Measurements from ENCODE around the gene LARP1. TPM values are rescaled to one million over a fixed set of nuclear protein-coding genes. Genes with fewer than 3 reads are reported as not detected.
A peak's percentile ranks its signal among the peaks of the same experiment; 100 is the strongest.

LARP1 gene
- total RNA-seq, 6 experiments from 2014 or later: 58.2 to 85.7 (median 73.0) TPM

DNA sequence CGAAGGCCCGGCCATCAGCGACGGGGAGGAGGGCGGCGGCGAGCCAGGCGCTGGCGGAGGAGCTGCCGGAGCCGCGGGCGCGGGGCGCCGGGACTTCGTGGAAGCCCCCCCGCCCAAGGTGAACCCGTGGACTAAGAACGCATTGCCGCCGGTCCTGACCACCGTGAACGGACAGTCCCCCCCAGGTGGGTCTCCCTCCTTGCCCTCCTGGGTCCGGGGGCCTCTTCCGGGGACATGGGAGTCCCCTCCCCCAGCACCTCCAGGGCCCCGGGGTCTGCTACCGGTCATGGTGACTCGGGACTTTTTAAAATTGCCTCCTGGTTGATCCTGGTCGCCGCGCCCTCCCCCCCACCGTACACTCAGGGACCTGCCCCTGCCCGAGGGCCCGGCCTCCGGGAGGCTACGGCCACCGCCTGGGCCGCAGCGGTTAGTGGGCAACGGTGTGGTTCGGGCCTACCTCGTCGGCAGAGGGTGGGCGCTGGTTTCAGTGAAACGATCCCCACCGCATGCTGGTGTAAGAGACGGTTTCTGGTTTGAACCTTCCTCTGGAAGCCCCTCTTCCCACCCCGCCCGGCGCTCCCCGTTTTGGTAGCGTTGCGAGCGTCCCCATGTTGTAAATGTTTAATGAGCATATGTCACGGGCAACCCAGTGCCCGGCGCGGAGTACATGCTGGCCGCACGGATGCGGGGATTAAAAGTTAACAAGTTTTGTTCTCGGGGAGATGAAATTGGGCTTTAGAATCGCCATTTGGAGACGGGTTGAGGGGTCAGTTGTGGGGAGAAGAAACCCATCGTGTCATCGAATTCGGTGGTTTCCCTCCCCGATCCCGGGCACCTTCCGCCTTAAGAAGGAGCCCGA lies 1.1 kb downstream of the LARP1 start:
- H3K4me3 ChIP-seq: peak overlapping the region; percentile 87 to 99 (median 92)
- peaks cover 0 to 42% (median 17%) of the 10 kb centered on the region in 4 donors for H3K4me1 ChIP-seq
- under 1% methylated on average over 22 of the region's 72 CpGs for WGBS (ENCODE audit: insufficient coverage, low coverage, low lambda C conversion rate, missing lambda C conversion rate)
- intact Hi-C loops (cut with DNase I): no loop called here
- H3K27ac ChIP-seq: peak overlapping the region; percentile 93 to 98 (median 93)
- H3K27me3 ChIP-seq: no peaks in the 10 kb centered on the region
- ATAC-seq (peak; percentile 11 to 46 (median 28)), DNase-seq (peak; percentile 67 to 73 (median 71))
- TF ChIP-seq POLR2A (IDR thresholded peaks at IDR 0.05): no peak
- TF ChIP-seq, protein P1, sequence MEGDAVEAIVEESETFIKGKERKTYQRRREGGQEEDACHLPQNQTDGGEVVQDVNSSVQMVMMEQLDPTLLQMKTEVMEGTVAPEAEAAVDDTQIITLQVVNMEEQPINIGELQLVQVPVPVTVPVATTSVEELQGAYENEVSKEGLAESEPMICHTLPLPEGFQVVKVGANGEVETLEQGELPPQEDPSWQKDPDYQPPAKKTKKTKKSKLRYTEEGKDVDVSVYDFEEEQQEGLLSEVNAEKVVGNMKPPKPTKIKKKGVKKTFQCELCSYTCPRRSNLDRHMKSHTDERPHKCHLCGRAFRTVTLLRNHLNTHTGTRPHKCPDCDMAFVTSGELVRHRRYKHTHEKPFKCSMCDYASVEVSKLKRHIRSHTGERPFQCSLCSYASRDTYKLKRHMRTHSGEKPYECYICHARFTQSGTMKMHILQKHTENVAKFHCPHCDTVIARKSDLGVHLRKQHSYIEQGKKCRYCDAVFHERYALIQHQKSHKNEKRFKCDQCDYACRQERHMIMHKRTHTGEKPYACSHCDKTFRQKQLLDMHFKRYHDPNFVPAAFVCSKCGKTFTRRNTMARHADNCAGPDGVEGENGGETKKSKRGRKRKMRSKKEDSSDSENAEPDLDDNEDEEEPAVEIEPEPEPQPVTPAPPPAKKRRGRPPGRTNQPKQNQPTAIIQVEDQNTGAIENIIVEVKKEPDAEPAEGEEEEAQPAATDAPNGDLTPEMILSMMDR (IDR thresholded peaks at IDR 0.05): no peak
- no peaks in the 10 kb centered on the region for H3K36me3 ChIP-seq
- H3K9me3 ChIP-seq: no peaks in the 10 kb centered on the region

DNA sequence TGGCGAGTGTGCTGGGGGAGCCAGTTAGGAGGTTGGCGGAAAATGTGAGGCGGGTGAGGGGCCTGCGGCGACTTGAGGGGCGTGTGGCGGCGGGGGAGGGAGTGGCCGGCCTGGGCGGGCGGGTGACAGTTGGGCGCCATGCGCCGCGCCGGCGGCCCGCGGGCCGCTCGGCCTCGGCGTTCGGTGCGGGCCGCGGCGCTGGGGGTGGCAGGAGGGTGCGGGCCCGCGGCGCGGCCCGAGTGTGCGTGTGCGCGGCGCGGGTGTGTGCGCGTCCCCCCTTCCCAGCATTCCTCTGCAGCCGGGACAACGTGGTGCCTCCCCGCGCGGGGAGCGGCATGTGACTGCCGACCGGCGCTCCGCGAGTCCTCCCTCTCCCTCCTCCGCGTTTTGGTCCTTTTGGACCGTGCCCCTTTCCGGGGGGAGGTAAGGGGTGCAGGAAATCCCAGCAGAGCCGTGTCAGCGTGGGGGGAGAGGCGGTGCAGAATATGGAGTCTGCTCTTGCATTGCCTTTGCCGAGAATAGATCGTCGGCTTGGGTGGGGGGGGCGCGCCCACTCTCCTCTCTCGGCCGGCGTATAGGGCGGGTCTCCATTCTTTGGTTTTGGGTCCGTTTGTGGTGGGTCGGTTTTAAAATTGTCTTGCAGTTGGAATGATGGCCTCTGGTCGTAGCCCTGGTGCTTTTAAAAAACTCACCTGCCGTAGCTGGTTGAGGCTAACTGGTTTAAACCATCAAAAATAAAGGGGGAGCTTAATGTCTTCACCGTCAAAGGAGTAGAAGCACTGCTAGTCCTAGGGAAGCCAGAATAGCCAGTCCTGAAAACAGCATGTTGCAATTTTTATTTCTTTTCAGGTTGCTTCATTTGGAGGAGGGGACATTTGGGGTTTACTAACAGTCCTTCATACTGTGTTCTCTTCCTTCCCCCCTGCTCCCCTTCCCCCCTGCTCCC lies 2.0 kb downstream of the LARP1 start:
- peak; percentile 2 to 17 (median 6) for ATAC-seq
- Histone ChIP-seq H3K9me3 (no peaks in the 10 kb centered on the region), H3K27me3 (no peaks in the 10 kb centered on the region), H3K4me1 (peaks cover 0 to 42% (median 18%) of the 10 kb centered on the region in 4 donors), H3K27ac (peak overlapping the region; percentile 93 to 98 (median 93)), H3K4me3 (peak overlapping the region; percentile 87 to 99 (median 92)), H3K36me3 (no peaks in the 10 kb centered on the region)
- 0% methylated on average over 15 of the region's 73 CpGs for WGBS (ENCODE audit: insufficient coverage, low coverage, low lambda C conversion rate, missing lambda C conversion rate)
- TF ChIP-seq, protein P1 (IDR thresholded peaks at IDR 0.05): no peak
- intact Hi-C loops (cut with DNase I): no loop called here
- peak; percentile 64 to 71 (median 66) for DNase-seq

DNA sequence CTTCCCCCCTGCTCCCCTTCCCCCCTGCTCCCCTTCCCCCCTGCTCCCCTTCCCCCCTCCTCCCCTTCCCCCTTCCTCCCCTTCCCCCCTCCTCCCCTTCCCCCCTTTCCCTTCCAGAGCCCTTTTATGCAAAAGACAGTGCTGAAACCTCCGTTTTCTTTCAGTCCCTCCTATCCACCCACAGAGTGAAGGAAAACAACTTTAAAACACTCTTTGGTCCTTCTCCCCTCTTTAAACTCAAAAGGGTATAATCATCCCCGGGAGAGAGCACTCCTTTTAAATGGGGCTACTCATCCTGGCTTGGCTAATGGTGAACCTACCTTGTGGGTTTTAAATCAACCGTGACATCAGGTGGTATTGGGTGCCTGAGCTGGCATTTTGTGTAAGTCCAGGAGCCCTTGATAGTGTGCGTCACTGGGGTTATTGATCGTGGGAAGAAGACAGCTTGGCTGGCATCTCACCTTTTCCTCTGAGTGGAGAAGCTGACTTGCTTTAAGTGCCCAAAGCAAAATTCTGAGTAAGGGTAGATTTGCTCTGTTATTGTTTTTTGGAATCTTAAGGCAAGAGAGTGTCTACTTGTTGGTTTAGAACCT lies 2.7 kb downstream of the LARP1 start:
- 2% methylated on average over 3 of the region's 5 CpGs for WGBS (ENCODE audit: insufficient coverage, low coverage, low lambda C conversion rate, missing lambda C conversion rate)
- peaks cover 0 to 42% (median 19%) of the 10 kb centered on the region in 4 donors for H3K4me1 ChIP-seq
- no peak for TF ChIP-seq POLR2A (IDR thresholded peaks at IDR 0.05)
- TF ChIP-seq, protein P1 (IDR thresholded peaks at IDR 0.05): no peak
- H3K27ac ChIP-seq: peak overlapping the region in 2 of 3 donors; percentile 8 to 54
- ATAC-seq: peak in 1 of 4 donors; percentile 2
- DNase-seq: peak in 1 of 3 donors; percentile 54
- no peaks in the 10 kb centered on the region for H3K36me3 ChIP-seq
- no peaks in the 10 kb centered on the region for H3K27me3 ChIP-seq
- no peaks in the 10 kb centered on the region for H3K9me3 ChIP-seq
- H3K4me3 ChIP-seq: peak overlapping the region in 1 of 3 donors; percentile 7
- intact Hi-C loops (cut with DNase I): no loop called here

- intact Hi-C loops (cut with DNase I): no loop called here
- WGBS (ENCODE audit: insufficient coverage, low coverage, low lambda C conversion rate, missing lambda C conversion rate): 31% methylated on average over 5 of the region's 5 CpGs
- TF ChIP-seq, protein P1 (IDR thresholded peaks at IDR 0.05): no peak
- no peak for TF ChIP-seq POLR2A (IDR thresholded peaks at IDR 0.05)
- peak overlapping the region in 2 of 3 donors; percentile 8 to 54 for H3K27ac ChIP-seq
- DNase-seq (no peak), ATAC-seq (no peak)
- H3K9me3 ChIP-seq: no peaks in the 10 kb centered on the region
- H3K36me3 ChIP-seq: no peaks in the 10 kb centered on the region
- H3K4me3 ChIP-seq: peak overlapping the region in 1 of 3 donors; percentile 7
- no peaks in the 10 kb centered on the region for H3K27me3 ChIP-seq
- H3K4me1 ChIP-seq: peaks cover 0 to 39% (median 16%) of the 10 kb centered on the region in 4 donors
Measured at GRCh38 chr5:154758493-154758892, 3.3 kb downstream of the LARP1 start.

Data from right lobe of liver (tissue), 6 donors.